ENCODE data around the gene POU2AF2.

GRCh38 chr11:111229604-111230003 is 15.9 kb upstream of the POU2AF2 start:
- no peak for TF ChIP-seq CTCF (IDR thresholded peaks at IDR 0.05; ENCODE audit: poor library complexity)
- TF ChIP-seq EZH2phosphoT487 (IDR thresholded peaks at IDR 0.05; ENCODE audit: low read depth, severe bottlenecking, unreplicated experiment), result no peak
- TF ChIP-seq EZH2 (IDR thresholded peaks at IDR 0.05; ENCODE audit: borderline replicate concordance), result no peak

Data from hepatocyte (in vitro differentiated cells).